Endothelial cell of umbilical vein (primary cell): ENCODE measurements around the gene SLC7A10. TPM values are rescaled to one million over a fixed set of nuclear protein-coding genes. Genes with fewer than 3 reads are reported as not detected.

Experiments used
- BruUV-seq: library from RNA; stranded (reverse); fragments of 400-500 nt; replicated peaks from 2 replicates; lab custom pipeline; 2021; lab: Mats Ljungman, UMichigan
- CTCF ChIA-PET: fragments of 300-600, 350-600 bp; sonication (Branson Sonifier 250); formaldehyde crosslinking; loops from one replicate; lab custom pipeline; 2021; ENCODE audit warnings: antibody characterized with exemption, inconsistent platforms; lab: Charles Lee
- POLR2A ChIA-PET: fragments of 300-600, 350-600 bp; sonication (Branson Sonifier 250); formaldehyde crosslinking; loops from one replicate; lab custom pipeline; 2021; ENCODE audit warnings: antibody characterized with exemption, inconsistent platforms; lab: Charles Lee
- DNase-seq: peaks from one replicate; pipeline ENCODE4 v3.0.0-alpha.2; 2011; ENCODE audit warnings: low read depth, low spot score
- FAIRE-seq: peaks from 2 replicates; lab custom pipeline; 2011; peaks lifted over from hg19 to GRCh38; lab: Jason Lieb, UNC
- H2AFZ ChIP-seq: 2 replicates; pipeline ENCODE4 v1.6.0; 2012; ENCODE audit warnings: low read depth, low read length, control low read depth, inconsistent platforms
- H3K27ac ChIP-seq: 2 replicates; pipeline ENCODE4 v1.5.1; 2011; ENCODE audit warnings: low read depth, mild to moderate bottlenecking, control low read depth, low read length, moderate library complexity; ENCODE audit not compliant: insufficient read depth
- H3K27me3 ChIP-seq, 2 experiments: 2 replicates each; pipeline versions ENCODE4 v1.6.0 to v1.6.1; 2011; ENCODE audit warnings: low read length in 2 of 2, mixed read lengths in 1 of 2; ENCODE audit not compliant: control insufficient read depth in 2 of 2, insufficient read depth in 2 of 2
- H3K36me3 ChIP-seq, 2 experiments: 2 replicates in 1 of 2; 3 replicates in 1 of 2; pipeline ENCODE4 v1.5.1; 2011; ENCODE audit warnings: low read length in 2 of 2, mild to moderate bottlenecking in 1 of 2, moderate library complexity in 1 of 2; ENCODE audit not compliant: control insufficient read depth in 2 of 2, insufficient read depth in 2 of 2; ENCODE audit errors: extremely low read depth in 1 of 2
- H3K4me1 ChIP-seq: 3 replicates; pipeline ENCODE4 v1.5.1; 2011; ENCODE audit warnings: mild to moderate bottlenecking, low read length; ENCODE audit not compliant: control insufficient read depth, insufficient read depth; ENCODE audit errors: extremely low read depth
- H3K4me2 ChIP-seq: 2 replicates; pipeline ENCODE4 v1.6.1; 2011; ENCODE audit warnings: low read length, control low read depth, mixed read lengths; ENCODE audit not compliant: insufficient read depth
- H3K4me3 ChIP-seq, 3 experiments: fragments of 200-600 bp in 1 of 3; sonication (generic), shearing (Covaris generic) in 1 of 3; replicated peaks in 1 of 3; 2 replicates each; pipeline ENCODE4 v1.5.1; 2011 to 2016; ENCODE audit warnings: control low read depth in 3 of 3, low read length in 3 of 3, mild to moderate bottlenecking in 2 of 3, inconsistent platforms in 1 of 3, low read depth in 1 of 3, moderate library complexity in 1 of 3; ENCODE audit not compliant: insufficient read depth in 1 of 3
- H3K79me2 ChIP-seq: 2 replicates; pipeline ENCODE4 v1.6.0; 2012; ENCODE audit warnings: low read length, inconsistent platforms; ENCODE audit not compliant: control insufficient read depth, insufficient read depth
- H3K9ac ChIP-seq: replicated peaks from 2 replicates; pipeline ENCODE3; 2011; ENCODE audit warnings: low read length, control low read depth; ENCODE audit not compliant: insufficient read depth; ENCODE audit errors: extremely low read depth
- H3K9me1 ChIP-seq: replicated peaks from 3 replicates; pipeline ENCODE4 v1.6.0; 2011; ENCODE audit warnings: mild to moderate bottlenecking, low read length; ENCODE audit not compliant: control insufficient read depth, insufficient read depth; ENCODE audit errors: extremely low read depth
- H3K9me3 ChIP-seq: replicated peaks from 2 replicates; pipeline ENCODE4 v1.5.1; 2012; ENCODE audit warnings: low read length, inconsistent platforms; ENCODE audit not compliant: control insufficient read depth, insufficient read depth
- H4K20me1 ChIP-seq: replicated peaks from 2 replicates; pipeline ENCODE3; 2011; ENCODE audit warnings: mild to moderate bottlenecking, low read length; ENCODE audit not compliant: control insufficient read depth, insufficient read depth; ENCODE audit errors: extremely low read depth
- CTCF ChIP-seq, 2 donors: IDR thresholded peaks; 1 replicate in 1 of 2; 2 replicates in 1 of 2; pipeline ENCODE4 v1.5.1; 2011; ENCODE audit warnings: low read length in 2 of 2, mild to moderate bottlenecking in 2 of 2, moderate library complexity in 2 of 2, control low read depth in 1 of 2, inconsistent platforms in 1 of 2, low read depth in 1 of 2; ENCODE audit not compliant: insufficient read depth in 1 of 2; ENCODE audit errors: extremely low read depth in 1 of 2
- EZH2 ChIP-seq: IDR thresholded peaks from 2 replicates; pipeline ENCODE4 v1.6.1; 2012; ENCODE audit warnings: borderline replicate concordance, low read depth, mild to moderate bottlenecking, moderate library complexity, low read length, inconsistent platforms; ENCODE audit not compliant: severe bottlenecking
- FOS ChIP-seq: IDR thresholded peaks from 2 replicates; pipeline ENCODE4 v1.6.1; 2011; ENCODE audit warnings: mild to moderate bottlenecking, low read length, moderate library complexity, borderline replicate concordance; ENCODE audit not compliant: insufficient read depth
- GATA2 ChIP-seq: IDR thresholded peaks from 2 replicates; pipeline ENCODE4 v1.7.0; 2011; ENCODE audit warnings: low read depth, mild to moderate bottlenecking, moderate library complexity, mixed read lengths, low read length; ENCODE audit not compliant: insufficient read length, insufficient read depth
- JUN ChIP-seq: IDR thresholded peaks from 2 replicates; pipeline ENCODE4 v1.6.1; 2011; ENCODE audit warnings: borderline replicate concordance, low read depth; ENCODE audit not compliant: insufficient read length, insufficient read depth
- MAX ChIP-seq: IDR thresholded peaks from 2 replicates; pipeline ENCODE4 v1.6.1; 2011; ENCODE audit not compliant: insufficient read depth, insufficient read length
- MYC ChIP-seq: IDR thresholded peaks from one replicate; pipeline ENCODE4 v1.6.1; 2011; ENCODE audit warnings: mild to moderate bottlenecking, low read depth, low read length
- POLR2A ChIP-seq: IDR thresholded peaks from 2 replicates; pipeline ENCODE4 v1.6.1; 2012; ENCODE audit warnings: low read depth, mild to moderate bottlenecking, control low read depth, low read length
- POLR2AphosphoS5 ChIP-seq: IDR thresholded peaks from 2 replicates; pipeline ENCODE4 v1.6.1; 2012; ENCODE audit warnings: low read depth, mild to moderate bottlenecking, control low read depth, low read length, moderate library complexity; ENCODE audit not compliant: insufficient read depth
- dilution Hi-C: fragments of 300-500 bp; cut with MboI; formaldehyde crosslinking; loops from one replicate; pipeline ENCODE4 v1.15.0; 2019; ENCODE audit warnings: low sequenced_read_pairs; ENCODE audit not compliant: extremely low pct_ligation_motif_present
- intact Hi-C: fragments of 100-400 bp; cut with micrococcal nuclease; formaldehyde crosslinking; loops from one replicate; pipeline ENCODE4 v1.10.0; 2022
- polyA plus RNA-seq, 4 experiments: library from polyadenylated mRNA; depleted of rRNA in 3 of 4; stranded (reverse) in 3 of 4; unstranded in 1 of 4; fragments of >200 nt; gene quantifications; 2 replicates each; pipeline versions ENCODE4 v1.2.1 to v1.2.3, GENCODE V29; 2011 to 2012; ENCODE audit warnings: missing spikeins in 1 of 4
- total RNA-seq: library from RNA; stranded (reverse); gene quantifications from 2 replicates; pipeline ENCODE4 v1.2.3, GENCODE V29; 2021

Gene SLC7A10
- total and polyA plus RNA-seq, 2 donors (not counting 3 experiments of a cell fraction or from before 2014, with no cell fraction given) = not detected

GRCh38 chr19:33274663-33275558 lies 49.3 kb upstream of the SLC7A10 start:
- ChIA-PET CTCF (interaction anchor here (0.7 to 1.4 kb wide), 2 partner anchors 91 to 141 kb away, joined by 3 read pairs; no protein-coding TSS in a partner anchor), POLR2A (interaction anchor here (0.6 kb wide), 1 partner anchor 522 kb away, joined by 4 read pairs; the partner anchor contains the start of gene KCTD15)
- DNase-seq (no peak), FAIRE-seq (no peak)
- Histone ChIP-seq H3K27ac (no peak overlapping the region), H3K9me1 (no peaks in the 10 kb centered on the region), H3K79me2 (no peaks in the 10 kb centered on the region), H3K36me3 (no peaks in the 10 kb centered on the region), H2AFZ (no peak overlapping the region), H3K9ac (no peak overlapping the region), H3K4me2 (no peak overlapping the region), H3K4me1 (no peaks in the 10 kb centered on the region), H3K9me3 (no peaks in the 10 kb centered on the region), H4K20me1 (no peaks in the 10 kb centered on the region), H3K4me3 (no peak overlapping the region), H3K27me3 (no peaks in the 10 kb centered on the region)
- dilution Hi-C loops (no loop called here), intact Hi-C loops (no loop called here)
- BruUV-seq = no TSS peak
- TF ChIP-seq CTCF (IDR thresholded peaks at IDR 0.05; ENCODE audit: extremely low read depth in 1 of 2, insufficient read depth in 1 of 2, low read depth in 1 of 2, low read length in 2 of 2) = no peak
- no peak for TF ChIP-seq POLR2A
- no peak for TF ChIP-seq POLR2AphosphoS5
- no peak for TF ChIP-seq GATA2
- TF ChIP-seq FOS = no peak
- TF ChIP-seq MYC = no peak
- TF ChIP-seq JUN = no peak
- TF ChIP-seq MAX = no peak
- TF ChIP-seq EZH2 = no peak
